Keratinocyte (primary cell): ENCODE results near the gene PPM1H. TPM values are rescaled to one million over a fixed set of nuclear protein-coding genes. Genes with fewer than 3 reads are reported as not detected.
A peak's percentile ranks its signal among the peaks of the same experiment; 100 is the strongest.

Experiments used
- DNase-seq: peaks from one replicate; pipeline ENCODE4 v3.0.0-alpha.2; 2011; ENCODE audit warnings: low read depth, missing footprints, low spot score
- FAIRE-seq: peaks from 2 replicates; lab custom pipeline; 2011; peaks lifted over from hg19 to GRCh38; lab: Jason Lieb, UNC
- H2AFZ ChIP-seq: 2 replicates; pipeline ENCODE4 v1.6.0; 2012; ENCODE audit warnings: low read length, control low read depth, inconsistent platforms; ENCODE audit not compliant: control insufficient read depth
- H3K27ac ChIP-seq: 2 replicates; pipeline ENCODE4 v1.5.1; 2011; ENCODE audit warnings: low read length; ENCODE audit not compliant: control insufficient read depth, insufficient read depth
- H3K27me3 ChIP-seq: 3 replicates; pipeline ENCODE4 v1.6.0; 2011; ENCODE audit warnings: low read length; ENCODE audit not compliant: control insufficient read depth, insufficient read depth; ENCODE audit errors: extremely low read depth
- H3K36me3 ChIP-seq, 2 experiments: 2 replicates in 1 of 2; 3 replicates in 1 of 2; pipeline ENCODE4 v1.5.1; 2011; ENCODE audit warnings: low read length in 2 of 2, mild to moderate bottlenecking in 1 of 2; ENCODE audit not compliant: control insufficient read depth in 2 of 2, insufficient read depth in 2 of 2; ENCODE audit errors: extremely low read depth in 1 of 2
- H3K4me1 ChIP-seq: 3 replicates; pipeline ENCODE4 v1.5.1; 2011; ENCODE audit warnings: low read length; ENCODE audit not compliant: control insufficient read depth, insufficient read depth; ENCODE audit errors: extremely low read depth
- H3K4me2 ChIP-seq: 3 replicates; pipeline ENCODE4 v1.6.0; 2011; ENCODE audit warnings: low read depth, low read length; ENCODE audit not compliant: control insufficient read depth, insufficient read depth; ENCODE audit errors: extremely low read depth
- H3K4me3 ChIP-seq, 3 experiments: fragments of 200-600 bp in 1 of 3; sonication (generic) in 1 of 3; 2 replicates in 2 of 3; 3 replicates in 1 of 3; pipeline ENCODE4 v1.5.1; 2011 to 2016; ENCODE audit warnings: low read length in 3 of 3, mild to moderate bottlenecking in 3 of 3, control low read depth in 2 of 3, inconsistent platforms in 1 of 3, low read depth in 1 of 3, mixed read lengths in 1 of 3, mixed run types in 1 of 3, moderate library complexity in 1 of 3; ENCODE audit not compliant: control insufficient read depth in 2 of 3, insufficient read depth in 2 of 3; ENCODE audit errors: extremely low read depth in 1 of 3
- H3K79me2 ChIP-seq: 2 replicates; pipeline ENCODE4 v1.6.0; 2012; ENCODE audit warnings: low read length; ENCODE audit not compliant: control insufficient read depth, insufficient read depth
- H3K9ac ChIP-seq: 3 replicates; pipeline ENCODE4 v1.6.0; 2011; ENCODE audit warnings: low read length; ENCODE audit not compliant: control insufficient read depth, insufficient read depth; ENCODE audit errors: extremely low read depth
- H3K9me1 ChIP-seq: 3 replicates; pipeline ENCODE4 v1.6.0; 2011; ENCODE audit warnings: low read length; ENCODE audit not compliant: control insufficient read depth, insufficient read depth; ENCODE audit errors: extremely low read depth
- H3K9me3 ChIP-seq: 2 replicates; pipeline ENCODE4 v1.5.1; 2012; ENCODE audit warnings: low read depth, low read length; ENCODE audit not compliant: control insufficient read depth
- H4K20me1 ChIP-seq: 3 replicates; pipeline ENCODE4 v1.6.0; 2011; ENCODE audit warnings: low read length; ENCODE audit not compliant: control insufficient read depth, insufficient read depth; ENCODE audit errors: extremely low read depth
- CTCF ChIP-seq, 3 experiments: IDR thresholded peaks in 1 of 3; conservative IDR thresholded peaks in 1 of 3; optimal IDR thresholded peaks in 1 of 3; 2 replicates in 2 of 3; 3 replicates in 1 of 3; pipeline versions ENCODE3 to v1.5.1; 2011; ENCODE audit warnings: low read length in 3 of 3, mild to moderate bottlenecking in 3 of 3, moderate library complexity in 2 of 3, control low read depth in 1 of 3, inconsistent platforms in 1 of 3; ENCODE audit not compliant: insufficient read depth in 2 of 3; ENCODE audit errors: extremely low read depth in 1 of 3
- EZH2 ChIP-seq: IDR thresholded peaks from one replicate; pipeline ENCODE4 v1.6.1; 2012; ENCODE audit warnings: inconsistent platforms, mild to moderate bottlenecking, low read length, moderate library complexity
- dilution Hi-C: fragments of 300-500 bp; cut with MboI; formaldehyde crosslinking; loops from one replicate; pipeline ENCODE4 v1.7.0; 2020; ENCODE audit warnings: low sequenced_read_pairs; ENCODE audit not compliant: extremely low pct_ligation_motif_present
- polyA plus RNA-seq, 5 experiments: library from polyadenylated mRNA; depleted of rRNA in 3 of 5; stranded (reverse) in 3 of 5; stranded (forward) in 1 of 5; unstranded in 1 of 5; fragments of >200 nt; gene quantifications; 1 replicate in 1 of 5; 2 replicates in 3 of 5; 3 replicates in 1 of 5; pipeline versions ENCODE4 v1.2.1 to v1.2.3, GENCODE V29; 2011 to 2012; ENCODE audit warnings: missing spikeins in 2 of 5, low read depth in 1 of 5, low replicate concordance in 1 of 5

Gene PPM1H
- polyA plus RNA-seq, 1 donor (not counting 4 experiments of a cell fraction or from before 2014, with no cell fraction given): 0.09 TPM

GRCh38 chr12:62769076-62769619 lies 165.8 kb downstream of the PPM1H start:
- FAIRE-seq: no peak
- no peak for DNase-seq
- H2AFZ ChIP-seq: no peak overlapping the region
- no peaks in the 10 kb centered on the region for H3K9me1 ChIP-seq
- dilution Hi-C loops: no loop called here
- H3K4me3 ChIP-seq: no peak overlapping the region
- no peaks in the 10 kb centered on the region for H3K9me3 ChIP-seq
- H3K4me1 ChIP-seq: peaks cover 12% of the 10 kb centered on the region
- H3K4me2 ChIP-seq: no peak overlapping the region
- no peaks in the 10 kb centered on the region for H3K27me3 ChIP-seq
- H3K36me3 ChIP-seq: no peaks in the 10 kb centered on the region
- no peaks in the 10 kb centered on the region for H4K20me1 ChIP-seq
- TF ChIP-seq CTCF (optimal IDR thresholded peaks at IDR 0.05 in 1 of 3, IDR thresholded peaks at IDR 0.05 in 1 of 3, conservative IDR thresholded peaks at IDR 0.05 in 1 of 3; ENCODE audit: extremely low read depth in 1 of 3, insufficient read depth in 2 of 3, low read length in 3 of 3) (no peak), EZH2 (no peak)
- no peaks in the 10 kb centered on the region for H3K79me2 ChIP-seq
- H3K27ac ChIP-seq: no peak overlapping the region
- no peak overlapping the region for H3K9ac ChIP-seq

DNA sequence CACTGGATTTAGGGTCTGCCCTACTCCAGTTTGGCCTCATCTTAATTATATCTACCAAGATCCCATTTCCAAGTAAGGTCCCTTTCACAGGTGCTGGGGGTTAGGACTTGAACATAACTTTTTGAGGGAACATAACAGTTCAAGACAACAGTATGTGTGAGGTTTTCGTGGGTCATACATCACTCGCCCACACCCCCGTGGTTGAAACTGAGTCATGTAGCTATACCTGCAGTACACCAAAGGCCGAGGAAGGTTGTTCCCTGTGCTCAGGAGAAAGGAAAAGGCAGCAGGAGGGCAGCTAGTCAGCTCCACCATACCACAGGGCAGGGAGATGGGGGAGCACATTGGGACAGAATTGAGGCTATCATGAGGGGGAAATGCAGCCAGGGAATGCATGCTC lies 167.0 kb downstream of the PPM1H start:
- H3K79me2 ChIP-seq: no peaks in the 10 kb centered on the region
- peak overlapping the region; percentile 31 for H2AFZ ChIP-seq
- dilution Hi-C loops: no loop called here
- H3K9ac ChIP-seq: no peak overlapping the region
- no peak overlapping the region for H3K27ac ChIP-seq
- TF ChIP-seq EZH2: no peak
- no peak for TF ChIP-seq CTCF (optimal IDR thresholded peaks at IDR 0.05 in 1 of 3, IDR thresholded peaks at IDR 0.05 in 1 of 3, conservative IDR thresholded peaks at IDR 0.05 in 1 of 3; ENCODE audit: extremely low read depth in 1 of 3, insufficient read depth in 2 of 3, low read length in 3 of 3)
- H4K20me1 ChIP-seq: no peaks in the 10 kb centered on the region
- no peak overlapping the region for H3K4me3 ChIP-seq
- peaks cover 12% of the 10 kb centered on the region for H3K4me1 ChIP-seq
- DNase-seq (no peak), FAIRE-seq (peak; percentile 32)
- H3K36me3 ChIP-seq: no peaks in the 10 kb centered on the region
- H3K9me3 ChIP-seq: no peaks in the 10 kb centered on the region
- no peaks in the 10 kb centered on the region for H3K9me1 ChIP-seq
- H3K4me2 ChIP-seq: no peak overlapping the region
- H3K27me3 ChIP-seq: no peaks in the 10 kb centered on the region
